ENCODE results near the gene LPCAT1. TPM values are rescaled to one million over a fixed set of nuclear protein-coding genes. Genes with fewer than 3 reads are reported as not detected.

LPCAT1 gene
- total RNA-seq, 1 experiment from 2014 or later = 59.8 TPM

GRCh38 chr5:1483856-1484729, 39.7 kb downstream of the LPCAT1 start:
- in situ Hi-C loops (cut with HindIII; ENCODE audit: low pct_unique_long_range_greater_than_20kb, low sequenced_read_pairs) = no loop called here
- POLR2A ChIA-PET = interaction anchor here (0.5 kb wide), 1 partner anchor 83 kb away, joined by 3 read pairs; no protein-coding TSS in a partner anchor
- TF ChIP-seq TCF7L2 (IDR thresholded peaks at IDR 0.05; ENCODE audit: low read depth, low read length) (no peak), REST (IDR thresholded peaks at IDR 0.05; ENCODE audit: insufficient read depth in 1 of 2, low read depth in 2 of 2, low read length in 1 of 2) (no peak), CTCF (IDR thresholded peaks at IDR 0.05) (no peak), SIN3A (IDR thresholded peaks at IDR 0.05; ENCODE audit: borderline replicate concordance, insufficient read depth, low read depth, low read length) (no peak), POLR2AphosphoS5 (IDR thresholded peaks at IDR 0.05; ENCODE audit: low read depth, low read length) (no peak)

GRCh38 chr5:1483064-1483463, 40.7 kb downstream of the LPCAT1 start:
- DNase-seq (ENCODE audit: low read depth, low spot score) = no peak
- BruUV-seq (replicated peaks) = no TSS peak
- POLR2A ChIA-PET = interaction anchor here (0.6 kb wide), 1 partner anchor 86 kb away, joined by 3 read pairs; no protein-coding TSS in a partner anchor
- Histone ChIP-seq H3K9me3 (ENCODE audit: control insufficient read depth, insufficient read depth, low read depth, low read length) (no peaks in the 10 kb centered on the region), H3K4me1 (ENCODE audit: control insufficient read depth, insufficient read depth, low read length) (no peaks in the 10 kb centered on the region), H3K36me3 (ENCODE audit: control insufficient read depth, insufficient read depth, low read length) (no peaks in the 10 kb centered on the region), H3K27me3 (ENCODE audit: control insufficient read depth, insufficient read depth, low read length) (no peaks in the 10 kb centered on the region), H3K4me3 (ENCODE audit: low read depth in 2 of 2, low read length in 2 of 2) (no peak overlapping the region), H3K27ac (ENCODE audit: low read length) (no peak overlapping the region)
- CTCF ChIA-PET = interaction anchor here (1.0 kb wide), 1 partner anchor 103 kb away, joined by 3 read pairs; no protein-coding TSS in a partner anchor
- intact Hi-C loops (cut with micrococcal nuclease; ENCODE audit: unreplicated experiment) = no loop called here
- ATAC-seq = no peak
- no peak for TF ChIP-seq POLR2AphosphoS5 (IDR thresholded peaks at IDR 0.05; ENCODE audit: low read depth, low read length)
- TF ChIP-seq CTCF (IDR thresholded peaks at IDR 0.05) = no peak
- TF ChIP-seq TCF7L2 (IDR thresholded peaks at IDR 0.05; ENCODE audit: low read depth, low read length) = no peak
- no peak for TF ChIP-seq SIN3A (IDR thresholded peaks at IDR 0.05; ENCODE audit: borderline replicate concordance, insufficient read depth, low read depth, low read length)
- no peak for TF ChIP-seq REST (IDR thresholded peaks at IDR 0.05; ENCODE audit: insufficient read depth in 1 of 2, low read depth in 2 of 2, low read length in 1 of 2)
- in situ Hi-C loops (cut with HindIII; ENCODE audit: low pct_unique_long_range_greater_than_20kb, low sequenced_read_pairs) = no loop called here

More at GRCh38 chr5:1483856-1484729, 39.7 kb downstream of the LPCAT1 start:
- no peaks in the 10 kb centered on the region for H3K4me1 ChIP-seq (ENCODE audit: control insufficient read depth, insufficient read depth, low read length)
- peaks cover 3% of the 10 kb centered on the region; the same call in 1 of the 2 replicates for H3K36me3 ChIP-seq (ENCODE audit: control insufficient read depth, insufficient read depth, low read length)
- no peak overlapping the region for H3K4me3 ChIP-seq (ENCODE audit: low read depth in 2 of 2, low read length in 2 of 2)
- H3K27ac ChIP-seq (ENCODE audit: low read length) = no peak overlapping the region
- no peaks in the 10 kb centered on the region for H3K27me3 ChIP-seq (ENCODE audit: control insufficient read depth, insufficient read depth, low read length)
- intact Hi-C loops (cut with micrococcal nuclease; ENCODE audit: unreplicated experiment) = no loop called here
- no TSS peak for BruUV-seq (replicated peaks)
- CTCF ChIA-PET = interaction anchor here (1.0 kb wide), 1 partner anchor 104 kb away, joined by 3 read pairs; no protein-coding TSS in a partner anchor
- no peaks in the 10 kb centered on the region for H3K9me3 ChIP-seq (ENCODE audit: control insufficient read depth, insufficient read depth, low read depth, low read length)
- DNase-seq (ENCODE audit: low read depth, low spot score) (no peak), ATAC-seq (no peak)

All from Panc1 (cell line).